WTC11 (cell line): ENCODE data around the gene ADCY10.

Experiments used
- AFF4 ChIP-seq: sonication (generic); formaldehyde crosslinking; IDR thresholded peaks from 2 replicates; pipeline ENCODE4 v1.8.1; 2023; ENCODE audit warnings: mild to moderate bottlenecking, missing genetic modification reagents, borderline replicate concordance
- ATF1 ChIP-seq: sonication (generic); formaldehyde crosslinking; IDR thresholded peaks from 2 replicates; pipeline ENCODE4 v1.8.1; 2023; ENCODE audit warnings: mild to moderate bottlenecking, moderate library complexity, missing genetic modification reagents
- CREM ChIP-seq: sonication (generic); formaldehyde crosslinking; IDR thresholded peaks from 2 replicates; pipeline ENCODE4 v1.8.1; 2022; ENCODE audit warnings: mild to moderate bottlenecking, missing genetic modification reagents, moderate library complexity
- CTCF ChIP-seq: fragments of 200-600 bp; IDR thresholded peaks from 2 replicates; pipeline ENCODE4 v1.8.0; 2022; ENCODE audit warnings: antibody characterized with exemption
- EMX1 ChIP-seq: fragments of 250-450 bp; sonication (Bioruptor Pico); IDR thresholded peaks from 2 replicates; pipeline ENCODE4 v1.8.0; 2021; ENCODE audit warnings: mild to moderate bottlenecking
- ESRRA ChIP-seq: sonication (generic); formaldehyde crosslinking; IDR thresholded peaks from 2 replicates; pipeline ENCODE4 v1.8.1; 2022; ENCODE audit warnings: mild to moderate bottlenecking, missing genetic modification reagents, borderline replicate concordance
- MAX ChIP-seq: sonication (generic); formaldehyde crosslinking; IDR thresholded peaks from 2 replicates; pipeline ENCODE4 v1.8.0; 2022; ENCODE audit warnings: mild to moderate bottlenecking, missing genetic modification reagents
- NR2C2 ChIP-seq: sonication (generic); formaldehyde crosslinking; IDR thresholded peaks from 2 replicates; pipeline ENCODE4 v1.8.0; 2022; ENCODE audit warnings: mild to moderate bottlenecking, missing genetic modification reagents
- PRDM15 ChIP-seq: sonication (generic); formaldehyde crosslinking; IDR thresholded peaks from 2 replicates; pipeline ENCODE4 v1.8.0; 2022; ENCODE audit warnings: missing genetic modification reagents
- TEAD4 ChIP-seq: sonication (generic); formaldehyde crosslinking; IDR thresholded peaks from 2 replicates; pipeline ENCODE4 v1.8.0; 2022; ENCODE audit warnings: mild to moderate bottlenecking, missing genetic modification reagents
- ZNF263 ChIP-seq: sonication (generic); formaldehyde crosslinking; IDR thresholded peaks from 2 replicates; pipeline ENCODE4 v1.8.1; 2022; ENCODE audit warnings: low read depth, mild to moderate bottlenecking, moderate library complexity, missing genetic modification reagents

GRCh38 chr1:167790117-167790516 is 123.8 kb downstream of the ADCY10 start:
- TF ChIP-seq TEAD4 (no peak), CTCF (no peak), ESRRA (CRISPR knock-in tag) (no peak), CREM (CRISPR knock-in tag) (no peak), ATF1 (CRISPR knock-in tag) (no peak), ZNF263 (CRISPR knock-in tag) (no peak), PRDM15 (CRISPR knock-in tag) (no peak), MAX (no peak), AFF4 (CRISPR knock-in tag) (no peak), EMX1 (CRISPR knock-in tag) (no peak), NR2C2 (no peak)
